ENCODE data around the gene DGKB. TPM values are rescaled to one million over a fixed set of nuclear protein-coding genes. Genes with fewer than 3 reads are reported as not detected.

Gene DGKB
- total RNA-seq, 1 experiment from 2014 or later = not detected

- intact Hi-C loops (cut with micrococcal nuclease; ENCODE audit: unreplicated experiment) = no loop called here
- Histone ChIP-seq H3K4me1 (ENCODE audit: insufficient read depth, low read length, poor library complexity, severe bottlenecking) (no peaks in the 10 kb centered on the region), H3K4me3 (ENCODE audit: low read depth, low read length, poor library complexity, severe bottlenecking) (no peak overlapping the region), H3K27me3 (replicated peaks; ENCODE audit: insufficient read depth, low read depth, low read length, poor library complexity) (peaks cover 15% of the 10 kb centered on the region), H3K27ac (ENCODE audit: low read depth, low read length, poor library complexity, severe bottlenecking) (no peak overlapping the region), H3K36me3 (ENCODE audit: insufficient read depth, low read length, poor library complexity, severe bottlenecking) (no peaks in the 10 kb centered on the region), H3K9me3 (ENCODE audit: low read depth, low read length, poor library complexity, severe bottlenecking) (no peaks in the 10 kb centered on the region)
- BruUV-seq (replicated peaks) = no TSS peak
- POLR2A ChIA-PET (ENCODE audit: low non-redundant PET) = no interaction called here
- no peak for TF ChIP-seq CTCF (conservative IDR thresholded peaks at IDR 0.05; ENCODE audit: low read depth, low read length)
- no peak for TF ChIP-seq EZH2 (IDR thresholded peaks at IDR 0.05; ENCODE audit: borderline replicate concordance, low read depth, low read length, poor library complexity, severe bottlenecking)
- DNase-seq (ENCODE audit: low spot score) = no peak
- CTCF ChIA-PET = no interaction called here
Measured at GRCh38 chr7:14322724-14323123, 579.8 kb downstream of the DGKB start.

GRCh38 chr7:14321947-14322346 lies 580.6 kb downstream of the DGKB start:
- intact Hi-C loops (cut with micrococcal nuclease; ENCODE audit: unreplicated experiment) = no loop called here
- DNase-seq (ENCODE audit: low spot score) = no peak
- no TSS peak for BruUV-seq (replicated peaks)
- peaks cover 10% of the 10 kb centered on the region for H3K27me3 ChIP-seq (replicated peaks; ENCODE audit: insufficient read depth, low read depth, low read length, poor library complexity)
- POLR2A ChIA-PET (ENCODE audit: low non-redundant PET) = no interaction called here
- no peaks in the 10 kb centered on the region for H3K4me1 ChIP-seq (ENCODE audit: insufficient read depth, low read length, poor library complexity, severe bottlenecking)
- no peaks in the 10 kb centered on the region for H3K9me3 ChIP-seq (ENCODE audit: low read depth, low read length, poor library complexity, severe bottlenecking)
- no peaks in the 10 kb centered on the region for H3K36me3 ChIP-seq (ENCODE audit: insufficient read depth, low read length, poor library complexity, severe bottlenecking)
- H3K27ac ChIP-seq (ENCODE audit: low read depth, low read length, poor library complexity, severe bottlenecking) = no peak overlapping the region
- CTCF ChIA-PET = no interaction called here
- H3K4me3 ChIP-seq (ENCODE audit: low read depth, low read length, poor library complexity, severe bottlenecking) = no peak overlapping the region
- TF ChIP-seq EZH2 (IDR thresholded peaks at IDR 0.05; ENCODE audit: borderline replicate concordance, low read depth, low read length, poor library complexity, severe bottlenecking) (no peak), CTCF (conservative IDR thresholded peaks at IDR 0.05; ENCODE audit: low read depth, low read length) (no peak)

- BruUV-seq (replicated peaks) = no TSS peak
- no peak for TF ChIP-seq CTCF (conservative IDR thresholded peaks at IDR 0.05; ENCODE audit: low read depth, low read length)
- no peak for TF ChIP-seq EZH2 (IDR thresholded peaks at IDR 0.05; ENCODE audit: borderline replicate concordance, low read depth, low read length, poor library complexity, severe bottlenecking)
Measured at GRCh38 chr7:14309432-14309831, 593.1 kb downstream of the DGKB start.

More at GRCh38 chr7:14309432-14309831, 593.1 kb downstream of the DGKB start:
- ChIA-PET CTCF (no interaction called here), POLR2A (ENCODE audit: low non-redundant PET) (no interaction called here)
- no peaks in the 10 kb centered on the region for H3K36me3 ChIP-seq (ENCODE audit: insufficient read depth, low read length, poor library complexity, severe bottlenecking)
- H3K9me3 ChIP-seq (ENCODE audit: low read depth, low read length, poor library complexity, severe bottlenecking) = no peaks in the 10 kb centered on the region
- H3K4me3 ChIP-seq (ENCODE audit: low read depth, low read length, poor library complexity, severe bottlenecking) = no peak overlapping the region
- H3K27ac ChIP-seq (ENCODE audit: low read depth, low read length, poor library complexity, severe bottlenecking) = no peak overlapping the region
- no peaks in the 10 kb centered on the region for H3K4me1 ChIP-seq (ENCODE audit: insufficient read depth, low read length, poor library complexity, severe bottlenecking)
- no peak for DNase-seq (ENCODE audit: low spot score)
- intact Hi-C loops (cut with micrococcal nuclease; ENCODE audit: unreplicated experiment) = no loop called here
- peaks cover 4% of the 10 kb centered on the region for H3K27me3 ChIP-seq (replicated peaks; ENCODE audit: insufficient read depth, low read depth, low read length, poor library complexity)
